ENCODE data around the gene PRF1.

DNA sequence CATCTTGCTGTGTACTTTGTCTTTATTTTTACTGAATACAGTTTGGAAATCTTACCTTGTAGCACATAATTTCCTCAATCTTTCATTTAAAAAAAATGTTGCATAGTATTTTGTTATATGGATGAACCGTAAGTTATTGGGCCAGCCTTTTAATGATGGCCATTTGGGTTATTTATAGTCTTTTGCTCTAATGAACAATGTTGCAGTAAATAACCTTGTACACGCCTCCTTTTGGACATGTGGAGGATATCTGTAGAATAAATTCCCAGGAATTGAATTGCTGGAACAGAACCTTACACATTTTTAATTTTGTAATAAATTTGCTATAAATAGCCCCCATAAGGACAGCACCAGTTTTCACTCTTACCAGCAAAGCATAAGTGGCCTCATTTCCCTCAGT lies 12.7 kb upstream of the PRF1 start:
- TF ChIP-seq, protein P1, sequence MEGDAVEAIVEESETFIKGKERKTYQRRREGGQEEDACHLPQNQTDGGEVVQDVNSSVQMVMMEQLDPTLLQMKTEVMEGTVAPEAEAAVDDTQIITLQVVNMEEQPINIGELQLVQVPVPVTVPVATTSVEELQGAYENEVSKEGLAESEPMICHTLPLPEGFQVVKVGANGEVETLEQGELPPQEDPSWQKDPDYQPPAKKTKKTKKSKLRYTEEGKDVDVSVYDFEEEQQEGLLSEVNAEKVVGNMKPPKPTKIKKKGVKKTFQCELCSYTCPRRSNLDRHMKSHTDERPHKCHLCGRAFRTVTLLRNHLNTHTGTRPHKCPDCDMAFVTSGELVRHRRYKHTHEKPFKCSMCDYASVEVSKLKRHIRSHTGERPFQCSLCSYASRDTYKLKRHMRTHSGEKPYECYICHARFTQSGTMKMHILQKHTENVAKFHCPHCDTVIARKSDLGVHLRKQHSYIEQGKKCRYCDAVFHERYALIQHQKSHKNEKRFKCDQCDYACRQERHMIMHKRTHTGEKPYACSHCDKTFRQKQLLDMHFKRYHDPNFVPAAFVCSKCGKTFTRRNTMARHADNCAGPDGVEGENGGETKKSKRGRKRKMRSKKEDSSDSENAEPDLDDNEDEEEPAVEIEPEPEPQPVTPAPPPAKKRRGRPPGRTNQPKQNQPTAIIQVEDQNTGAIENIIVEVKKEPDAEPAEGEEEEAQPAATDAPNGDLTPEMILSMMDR (optimal IDR thresholded peaks at IDR 0.05 in 1 of 3, IDR thresholded peaks at IDR 0.05 in 1 of 3, conservative IDR thresholded peaks at IDR 0.05 in 1 of 3; ENCODE audit: extremely low read depth in 1 of 3, insufficient read depth in 2 of 3, low read length in 3 of 3): no peak
- no peak for TF ChIP-seq EZH2 (IDR thresholded peaks at IDR 0.05; ENCODE audit: low read length)

Measured in keratinocyte (primary cell).